ENCODE data around the gene IL23A. TPM values are rescaled to one million over a fixed set of nuclear protein-coding genes. Genes with fewer than 3 reads are reported as not detected.

The IL23A gene
- total RNA-seq, 1 donor from 2014 or later = 1.5 TPM

GRCh38 chr12:56326533-56326932, 12.2 kb upstream of the IL23A start:
- Histone ChIP-seq H3K9me3 (ENCODE audit: low read depth) (no peaks in the 10 kb centered on the region), H3F3A (ENCODE audit: low read depth) (no peaks in the 10 kb centered on the region), H3K27me3 (no peaks in the 10 kb centered on the region), H3K27ac (no peak overlapping the region), H2AFZ (replicated peaks) (no peak overlapping the region), H3K4me2 (no peak overlapping the region), H3K9ac (peak overlapping the region; percentile 27), H3K4me3 (no peak overlapping the region), H3K79me2 (ENCODE audit: low read depth) (no peaks in the 10 kb centered on the region), H3K36me3 (no peaks in the 10 kb centered on the region), H4K20me1 (ENCODE audit: low read depth) (no peaks in the 10 kb centered on the region), H3K4me1 (no peaks in the 10 kb centered on the region)
- H3K27ac Mint-ChIP-seq = no peak overlapping the region
- peaks cover 30% of the 10 kb centered on the region for H3K36me3 Mint-ChIP-seq
- H3K9me3 Mint-ChIP-seq = no peaks in the 10 kb centered on the region
- H3K4me3 Mint-ChIP-seq = no peak overlapping the region
- no peak for DNase-seq (ENCODE audit: low spot score)
- peaks cover 6% of the 10 kb centered on the region for H3K27me3 Mint-ChIP-seq (ENCODE audit: insufficient read depth, low read depth)
- H3K4me1 Mint-ChIP-seq = no peaks in the 10 kb centered on the region
- TF ChIP-seq EZH2 (IDR thresholded peaks at IDR 0.05) (no peak), CTCF (IDR thresholded peaks at IDR 0.05) (no peak), EZH2phosphoT487 (IDR thresholded peaks at IDR 0.05) (no peak)

GRCh38 chr12:56330936-56331490, 7.7 kb upstream of the IL23A start:
- H3K27ac Mint-ChIP-seq = no peak overlapping the region
- peaks cover 9% of the 10 kb centered on the region for H3K79me2 ChIP-seq (ENCODE audit: low read depth)
- H3K9ac ChIP-seq = no peak overlapping the region
- DNase-seq (ENCODE audit: low spot score) = no peak
- H3K36me3 Mint-ChIP-seq = peaks cover 9% of the 10 kb centered on the region
- no peaks in the 10 kb centered on the region for H4K20me1 ChIP-seq (ENCODE audit: low read depth)
- peaks cover 12% of the 10 kb centered on the region for H3K4me1 Mint-ChIP-seq
- no peaks in the 10 kb centered on the region for H3K36me3 ChIP-seq
- no peak overlapping the region for H3K4me2 ChIP-seq
- H3K27me3 ChIP-seq = no peaks in the 10 kb centered on the region
- H3K4me3 Mint-ChIP-seq = no peak overlapping the region
- no peak overlapping the region for H3K27ac ChIP-seq
- no peak overlapping the region for H3K4me3 ChIP-seq
- H2AFZ ChIP-seq (replicated peaks) = no peak overlapping the region
- H3K9me3 ChIP-seq (ENCODE audit: low read depth) = no peaks in the 10 kb centered on the region
- peaks cover 20% of the 10 kb centered on the region for H3F3A ChIP-seq (ENCODE audit: low read depth)
- H3K27me3 Mint-ChIP-seq (ENCODE audit: insufficient read depth, low read depth) = peaks cover 13% of the 10 kb centered on the region
- H3K4me1 ChIP-seq = peaks cover 7% of the 10 kb centered on the region
- no peaks in the 10 kb centered on the region for H3K9me3 Mint-ChIP-seq
- TF ChIP-seq EZH2 (IDR thresholded peaks at IDR 0.05) (no peak), CTCF (IDR thresholded peaks at IDR 0.05) (no peak), EZH2phosphoT487 (IDR thresholded peaks at IDR 0.05) (no peak)

GRCh38 chr12:56332512-56333196, 6.0 kb upstream of the IL23A start:
- H3K27ac Mint-ChIP-seq = peak overlapping the region; percentile 94
- Histone ChIP-seq H3K4me2 (peak overlapping the region; percentile 99), H3K9ac (no peak overlapping the region), H3K27ac (peak overlapping the region; percentile 89), H3F3A (ENCODE audit: low read depth) (peaks cover 24% of the 10 kb centered on the region), H4K20me1 (ENCODE audit: low read depth) (no peaks in the 10 kb centered on the region), H2AFZ (replicated peaks) (no peak overlapping the region), H3K79me2 (ENCODE audit: low read depth) (peaks cover 9% of the 10 kb centered on the region), H3K27me3 (no peaks in the 10 kb centered on the region), H3K4me1 (peaks cover 7% of the 10 kb centered on the region), H3K36me3 (no peaks in the 10 kb centered on the region), H3K4me3 (peak overlapping the region; percentile 69), H3K9me3 (ENCODE audit: low read depth) (no peaks in the 10 kb centered on the region)
- no peak for TF ChIP-seq EZH2phosphoT487 (IDR thresholded peaks at IDR 0.05)
- peaks cover 13% of the 10 kb centered on the region for H3K27me3 Mint-ChIP-seq (ENCODE audit: insufficient read depth, low read depth)
- peaks cover 3% of the 10 kb centered on the region for H3K36me3 Mint-ChIP-seq
- H3K4me3 Mint-ChIP-seq = peak overlapping the region; percentile 94
- peaks cover 12% of the 10 kb centered on the region for H3K4me1 Mint-ChIP-seq
- no peaks in the 10 kb centered on the region for H3K9me3 Mint-ChIP-seq
- no peak for DNase-seq (ENCODE audit: low spot score)

GRCh38 chr12:56333197-56333678, 5.4 kb upstream of the IL23A start:
- Histone ChIP-seq H2AFZ (replicated peaks) (peak overlapping the region; percentile 81), H3K4me3 (peak overlapping the region; percentile 69), H3K79me2 (ENCODE audit: low read depth) (peaks cover 9% of the 10 kb centered on the region), H3K27ac (peak overlapping the region; percentile 89), H3K27me3 (no peaks in the 10 kb centered on the region), H4K20me1 (ENCODE audit: low read depth) (no peaks in the 10 kb centered on the region), H3K4me1 (peaks cover 11% of the 10 kb centered on the region), H3F3A (ENCODE audit: low read depth) (peaks cover 30% of the 10 kb centered on the region), H3K9me3 (ENCODE audit: low read depth) (no peaks in the 10 kb centered on the region), H3K9ac (peak overlapping the region; percentile 40), H3K36me3 (no peaks in the 10 kb centered on the region), H3K4me2 (peak overlapping the region; percentile 99)
- peaks cover 3% of the 10 kb centered on the region for H3K36me3 Mint-ChIP-seq
- H3K27me3 Mint-ChIP-seq (ENCODE audit: insufficient read depth, low read depth) = peaks cover 13% of the 10 kb centered on the region
- TF ChIP-seq EZH2phosphoT487 (IDR thresholded peaks at IDR 0.05) = no peak
- TF ChIP-seq EZH2 (IDR thresholded peaks at IDR 0.05) = no peak
- no peak for TF ChIP-seq CTCF (IDR thresholded peaks at IDR 0.05)
- DNase-seq (ENCODE audit: low spot score) = no peak
- peaks cover 15% of the 10 kb centered on the region for H3K4me1 Mint-ChIP-seq
- no peaks in the 10 kb centered on the region for H3K9me3 Mint-ChIP-seq
- H3K4me3 Mint-ChIP-seq = peak overlapping the region; percentile 94
- H3K27ac Mint-ChIP-seq = peak overlapping the region; percentile 94

Measured in neural progenitor cell (in vitro differentiated cells).